ENCODE measurements around the gene SRMS. TPM values are rescaled to one million over a fixed set of nuclear protein-coding genes. Genes with fewer than 3 reads are reported as not detected.
"Not testable (repeated sequence)": the region's sequence is repeated elsewhere in the genome, so short reads cannot be mapped to it uniquely, and the experiment has no call there.

Gene SRMS
- total RNA-seq, 1 donor from 2014 or later, result not detected

- H3K9me3 Mint-ChIP-seq, result peaks cover 2% of the 10 kb centered on the region
- Histone ChIP-seq H3K79me2 (ENCODE audit: low read depth) (no peaks in the 10 kb centered on the region), H3K9ac (no peak overlapping the region), H3K4me2 (no peak overlapping the region), H3K9me3 (ENCODE audit: low read depth) (no peaks in the 10 kb centered on the region), H3K4me1 (peaks cover 12% of the 10 kb centered on the region), H3F3A (ENCODE audit: low read depth) (no peaks in the 10 kb centered on the region), H3K27me3 (no peaks in the 10 kb centered on the region), H3K36me3 (no peaks in the 10 kb centered on the region), H4K20me1 (ENCODE audit: low read depth) (no peaks in the 10 kb centered on the region), H3K27ac (no peak overlapping the region), H2AFZ (replicated peaks) (no peak overlapping the region), H3K4me3 (no peak overlapping the region)
- peak overlapping the region; percentile 72 for H3K27ac Mint-ChIP-seq
- peaks cover 10% of the 10 kb centered on the region for H3K4me1 Mint-ChIP-seq
- H3K27me3 Mint-ChIP-seq (ENCODE audit: insufficient read depth, low read depth), result peaks cover 4% of the 10 kb centered on the region
- peaks cover 2% of the 10 kb centered on the region for H3K36me3 Mint-ChIP-seq
- TF ChIP-seq, protein P1, sequence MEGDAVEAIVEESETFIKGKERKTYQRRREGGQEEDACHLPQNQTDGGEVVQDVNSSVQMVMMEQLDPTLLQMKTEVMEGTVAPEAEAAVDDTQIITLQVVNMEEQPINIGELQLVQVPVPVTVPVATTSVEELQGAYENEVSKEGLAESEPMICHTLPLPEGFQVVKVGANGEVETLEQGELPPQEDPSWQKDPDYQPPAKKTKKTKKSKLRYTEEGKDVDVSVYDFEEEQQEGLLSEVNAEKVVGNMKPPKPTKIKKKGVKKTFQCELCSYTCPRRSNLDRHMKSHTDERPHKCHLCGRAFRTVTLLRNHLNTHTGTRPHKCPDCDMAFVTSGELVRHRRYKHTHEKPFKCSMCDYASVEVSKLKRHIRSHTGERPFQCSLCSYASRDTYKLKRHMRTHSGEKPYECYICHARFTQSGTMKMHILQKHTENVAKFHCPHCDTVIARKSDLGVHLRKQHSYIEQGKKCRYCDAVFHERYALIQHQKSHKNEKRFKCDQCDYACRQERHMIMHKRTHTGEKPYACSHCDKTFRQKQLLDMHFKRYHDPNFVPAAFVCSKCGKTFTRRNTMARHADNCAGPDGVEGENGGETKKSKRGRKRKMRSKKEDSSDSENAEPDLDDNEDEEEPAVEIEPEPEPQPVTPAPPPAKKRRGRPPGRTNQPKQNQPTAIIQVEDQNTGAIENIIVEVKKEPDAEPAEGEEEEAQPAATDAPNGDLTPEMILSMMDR (IDR thresholded peaks at IDR 0.05), result no peak
- no peak for TF ChIP-seq EZH2phosphoT487 (IDR thresholded peaks at IDR 0.05)
- no peak for TF ChIP-seq EZH2 (IDR thresholded peaks at IDR 0.05)
- DNase-seq (ENCODE audit: low spot score), result no peak
- no peak overlapping the region for H3K4me3 Mint-ChIP-seq
Observed at GRCh38 chr20:63560333-63560805, 12.8 kb upstream of the SRMS start.

DNA sequence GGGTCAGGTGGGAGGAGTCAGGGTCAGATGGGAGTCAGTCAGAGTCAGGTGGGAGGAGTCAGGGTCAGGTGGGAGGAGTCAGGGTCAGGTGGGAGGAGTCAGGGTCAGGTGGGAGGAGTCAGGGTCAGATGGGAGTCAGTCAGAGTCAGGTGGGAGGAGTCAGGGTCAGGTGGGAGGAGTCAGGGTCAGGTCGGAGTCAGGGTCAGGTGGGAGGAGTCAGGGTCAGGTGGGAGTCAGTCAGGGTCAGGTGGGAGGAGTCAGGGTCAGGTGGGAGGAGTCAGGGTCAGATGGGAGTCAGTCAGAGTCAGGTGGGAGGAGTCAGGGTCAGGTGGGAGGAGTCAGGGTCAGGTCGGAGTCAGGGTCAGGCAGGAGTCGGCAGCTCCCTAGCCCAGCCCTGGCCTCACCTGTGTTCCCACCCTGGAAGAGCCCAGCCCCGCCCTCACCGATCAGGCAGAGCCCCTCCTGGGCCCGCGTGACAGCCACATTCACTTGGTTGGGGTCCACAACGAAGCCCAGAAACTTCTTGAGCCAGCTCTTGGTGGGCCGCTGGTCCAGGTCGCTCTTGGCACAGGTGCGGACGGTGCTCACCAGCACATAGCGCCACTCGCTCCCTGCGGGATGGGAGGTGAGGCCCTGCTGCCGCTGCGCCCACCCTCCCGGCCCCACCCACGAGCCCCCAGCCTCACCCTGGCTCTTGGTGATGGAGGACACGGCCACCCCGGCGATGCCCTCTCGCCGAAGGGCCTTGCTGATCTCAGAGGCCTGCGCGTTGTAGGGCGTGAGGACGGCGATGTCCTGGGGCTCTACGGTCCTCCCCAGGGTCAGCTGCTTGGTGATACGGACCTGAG, 12.2 kb upstream of the SRMS start:
- not testable (repeated sequence) for H3F3A ChIP-seq (ENCODE audit: low read depth); H4K20me1 ChIP-seq (ENCODE audit: low read depth); H3K4me3 ChIP-seq; H3K9me3 ChIP-seq (ENCODE audit: low read depth); H3K36me3 Mint-ChIP-seq; H3K79me2 ChIP-seq (ENCODE audit: low read depth); H3K27me3 Mint-ChIP-seq (ENCODE audit: insufficient read depth, low read depth); DNase-seq (ENCODE audit: low spot score); H3K27ac ChIP-seq; H3K9ac ChIP-seq; H3K27me3 ChIP-seq; H3K4me2 ChIP-seq; H3K36me3 ChIP-seq; H3K9me3 Mint-ChIP-seq; H3K4me1 Mint-ChIP-seq; H3K4me3 Mint-ChIP-seq; H2AFZ ChIP-seq (replicated peaks); H3K27ac Mint-ChIP-seq
- H3K4me1 ChIP-seq, result peaks cover 12% of the 10 kb centered on the region

DNA sequence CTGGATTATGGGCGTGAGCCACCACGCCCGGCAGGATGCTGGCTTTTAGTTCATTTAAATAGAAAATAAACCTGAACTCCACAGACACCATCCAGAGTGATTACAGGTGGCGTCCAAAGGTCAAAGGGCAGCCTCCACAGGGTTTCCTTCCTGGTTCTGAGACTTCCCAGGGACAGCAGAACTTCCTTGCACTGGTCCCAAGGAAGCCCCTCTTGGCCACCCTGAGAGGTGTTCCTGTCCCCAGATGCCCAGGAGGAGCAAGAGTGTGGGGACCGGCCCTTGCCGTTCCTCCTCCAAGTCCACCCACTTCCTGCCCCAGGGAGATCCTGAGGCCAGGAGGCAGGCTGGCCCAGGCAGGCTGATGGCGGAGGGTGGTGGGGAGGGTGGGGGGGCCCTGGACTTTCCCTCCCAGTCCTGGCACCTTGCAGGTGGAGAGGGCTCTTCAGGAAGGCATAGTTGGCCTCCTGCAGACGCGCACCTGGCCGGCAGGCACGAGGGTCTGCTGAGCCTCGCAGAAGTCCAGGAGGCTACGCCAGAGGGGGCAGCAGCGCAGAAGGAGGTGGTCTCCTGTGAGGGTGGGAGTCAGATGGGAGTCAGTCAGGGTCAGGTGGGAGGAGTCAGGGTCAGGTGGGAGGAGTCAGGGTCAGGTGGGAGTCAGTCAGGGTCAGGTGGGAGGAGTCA, 11.4 kb upstream of the SRMS start:
- DNase-seq (ENCODE audit: low spot score), result no peak
- H3K9ac ChIP-seq, result no peak overlapping the region

More for the DNA sequence above, 11.4 kb upstream of the SRMS start:
- TF ChIP-seq EZH2 (IDR thresholded peaks at IDR 0.05), result no peak
- TF ChIP-seq, protein P1 (IDR thresholded peaks at IDR 0.05), result no peak
- no peak for TF ChIP-seq EZH2phosphoT487 (IDR thresholded peaks at IDR 0.05)
- Mint-ChIP-seq H3K36me3 (peaks cover 2% of the 10 kb centered on the region), H3K4me3 (no peak overlapping the region), H3K9me3 (peaks cover 2% of the 10 kb centered on the region), H3K27me3 (ENCODE audit: insufficient read depth, low read depth) (peaks cover 4% of the 10 kb centered on the region), H3K4me1 (peaks cover 10% of the 10 kb centered on the region), H3K27ac (no peak overlapping the region)
- Histone ChIP-seq H3K4me2 (no peak overlapping the region), H3K27ac (no peak overlapping the region), H3K79me2 (ENCODE audit: low read depth) (no peaks in the 10 kb centered on the region), H3K27me3 (peaks cover 9% of the 10 kb centered on the region), H3K9me3 (ENCODE audit: low read depth) (no peaks in the 10 kb centered on the region), H3K36me3 (no peaks in the 10 kb centered on the region), H3K4me3 (no peak overlapping the region), H2AFZ (replicated peaks) (no peak overlapping the region), H3F3A (ENCODE audit: low read depth) (no peaks in the 10 kb centered on the region), H4K20me1 (ENCODE audit: low read depth) (no peaks in the 10 kb centered on the region), H3K4me1 (peaks cover 12% of the 10 kb centered on the region)

Measured in neural progenitor cell (in vitro differentiated cells).